Fibroblast of lung (primary cell): ENCODE data around the gene IL4. TPM values are rescaled to one million over a fixed set of nuclear protein-coding genes. Genes with fewer than 3 reads are reported as not detected.
A peak's percentile ranks its signal among the peaks of the same experiment; 100 is the strongest.

ENCODE experiments used
- DNase-seq, 2 donors: peaks; one replicate each; pipeline versions ENCODE4 v3.0.0 to v3.0.0-alpha.2; 2010; ENCODE audit warnings: low read depth in 2 of 2
- H2AFZ ChIP-seq: 2 replicates; pipeline ENCODE4 v1.5.1; 2012; ENCODE audit warnings: low read length, control low read depth, inconsistent platforms
- H3K27ac ChIP-seq: 2 replicates; pipeline ENCODE4 v1.5.1; 2011; ENCODE audit warnings: low read length, control low read depth; ENCODE audit not compliant: insufficient read depth
- H3K27me3 ChIP-seq: 2 replicates; pipeline ENCODE4 v1.5.1; 2011; ENCODE audit warnings: mild to moderate bottlenecking, low read length; ENCODE audit not compliant: control insufficient read depth, insufficient read depth
- H3K36me3 ChIP-seq: 2 replicates; pipeline ENCODE4 v1.5.1; 2011; ENCODE audit warnings: low read length; ENCODE audit not compliant: control insufficient read depth, insufficient read depth
- H3K4me1 ChIP-seq: 2 replicates; pipeline ENCODE4 v1.5.1; 2011; ENCODE audit warnings: low read length; ENCODE audit not compliant: control insufficient read depth, insufficient read depth; ENCODE audit errors: extremely low read depth
- H3K4me2 ChIP-seq: 2 replicates; pipeline ENCODE4 v1.5.1; 2011; ENCODE audit warnings: low read length, control low read depth; ENCODE audit not compliant: insufficient read depth; ENCODE audit errors: extremely low read depth
- H3K4me3 ChIP-seq, 4 experiments: fragments of 200-600 bp in 1 of 4; sonication (generic) in 1 of 4; replicated peaks in 1 of 4; 2 replicates each; pipeline ENCODE4 v1.5.1; 2011 to 2016; ENCODE audit warnings: low read length in 4 of 4, low read depth in 3 of 4, mild to moderate bottlenecking in 3 of 4, control low read depth in 2 of 4, inconsistent platforms in 1 of 4, mixed read lengths in 1 of 4; ENCODE audit not compliant: insufficient read depth in 1 of 4; ENCODE audit errors: control extremely low read depth in 1 of 4
- H3K79me2 ChIP-seq: 2 replicates; pipeline ENCODE4 v1.5.1; 2012; ENCODE audit warnings: mild to moderate bottlenecking, low read length, inconsistent platforms; ENCODE audit not compliant: control insufficient read depth, insufficient read depth
- H3K9ac ChIP-seq: 2 replicates; pipeline ENCODE4 v1.5.1; 2011; ENCODE audit warnings: mild to moderate bottlenecking, low read length, control low read depth; ENCODE audit not compliant: insufficient read depth
- H3K9me3 ChIP-seq: 2 replicates; pipeline ENCODE4 v1.5.1; 2012; ENCODE audit warnings: low read depth, low read length; ENCODE audit not compliant: control insufficient read depth, insufficient read depth
- H4K20me1 ChIP-seq: 2 replicates; pipeline ENCODE4 v1.5.1; 2011; ENCODE audit warnings: low read length; ENCODE audit not compliant: control insufficient read depth, insufficient read depth; ENCODE audit errors: extremely low read depth
- CTCF ChIP-seq, 2 donors: IDR thresholded peaks in 1 of 2; conservative IDR thresholded peaks in 1 of 2; 1 replicate in 1 of 2; 2 replicates in 1 of 2; pipeline ENCODE4 v1.5.1; 2011 to 2012; ENCODE audit warnings: low read length in 2 of 2, control low read depth in 1 of 2, inconsistent platforms in 1 of 2, low read depth in 1 of 2, mild to moderate bottlenecking in 1 of 2
- EZH2 ChIP-seq: IDR thresholded peaks from 2 replicates; pipeline ENCODE4 v1.5.1; 2012; ENCODE audit warnings: low read length, control low read depth, mild to moderate bottlenecking; ENCODE audit errors: missing control alignments
- polyA plus RNA-seq, 2 donors: library from polyadenylated mRNA; depleted of rRNA in 1 of 2; stranded (reverse) in 1 of 2; unstranded in 1 of 2; fragments of >200 nt; gene quantifications; 2 replicates each; pipeline ENCODE4 v1.2.1, GENCODE V29; 2011 to 2012; ENCODE audit warnings: missing spikeins in 1 of 2
- total RNA-seq: library from RNA; depleted of rRNA; stranded (reverse); fragments of >200 nt; gene quantifications from 2 replicates; pipeline ENCODE4 v1.2.1, GENCODE V29; 2014

IL4 gene
- total and polyA plus RNA-seq, 2 donors (not counting 1 experiment from before 2014, with no cell fraction given): not detected

GRCh38 chr5:132708645-132709044 lies 34.9 kb downstream of the IL4 start:
- Histone ChIP-seq H3K27ac (no peak overlapping the region), H3K79me2 (no peaks in the 10 kb centered on the region), H3K36me3 (no peaks in the 10 kb centered on the region), H3K4me2 (no peak overlapping the region), H3K9me3 (no peaks in the 10 kb centered on the region), H2AFZ (no peak overlapping the region), H4K20me1 (no peaks in the 10 kb centered on the region), H3K4me3 (no peak overlapping the region), H3K4me1 (no peaks in the 10 kb centered on the region), H3K9ac (no peak overlapping the region), H3K27me3 (no peaks in the 10 kb centered on the region)
- DNase-seq: no peak
- no peak for TF ChIP-seq CTCF (conservative IDR thresholded peaks at IDR 0.05 in 1 of 2, IDR thresholded peaks at IDR 0.05 in 1 of 2; ENCODE audit: low read depth in 1 of 2, low read length in 2 of 2)
- no peak for TF ChIP-seq EZH2

- Histone ChIP-seq H3K9me3 (no peaks in the 10 kb centered on the region), H3K27ac (no peak overlapping the region), H3K9ac (no peak overlapping the region), H3K79me2 (no peaks in the 10 kb centered on the region), H3K27me3 (no peaks in the 10 kb centered on the region), H3K36me3 (no peaks in the 10 kb centered on the region), H2AFZ (no peak overlapping the region), H3K4me3 (no peak overlapping the region), H3K4me1 (no peaks in the 10 kb centered on the region), H3K4me2 (no peak overlapping the region), H4K20me1 (no peaks in the 10 kb centered on the region)
- TF ChIP-seq EZH2: no peak
- TF ChIP-seq CTCF (conservative IDR thresholded peaks at IDR 0.05 in 1 of 2, IDR thresholded peaks at IDR 0.05 in 1 of 2; ENCODE audit: low read depth in 1 of 2, low read length in 2 of 2): peak in 1 of 2 donors; percentile 31
- peak; percentile 4 to 43 for DNase-seq
Measured at GRCh38 chr5:132714456-132715307, 40.9 kb downstream of the IL4 start.

- Histone ChIP-seq H4K20me1 (no peaks in the 10 kb centered on the region), H3K27ac (no peak overlapping the region), H3K9ac (no peak overlapping the region), H3K4me2 (no peak overlapping the region), H3K27me3 (no peaks in the 10 kb centered on the region), H3K36me3 (no peaks in the 10 kb centered on the region), H3K79me2 (no peaks in the 10 kb centered on the region), H3K4me3 (no peak overlapping the region), H3K4me1 (no peaks in the 10 kb centered on the region), H3K9me3 (no peaks in the 10 kb centered on the region), H2AFZ (no peak overlapping the region)
- TF ChIP-seq CTCF (conservative IDR thresholded peaks at IDR 0.05 in 1 of 2, IDR thresholded peaks at IDR 0.05 in 1 of 2; ENCODE audit: low read depth in 1 of 2, low read length in 2 of 2) (no peak), EZH2 (no peak)
- no peak for DNase-seq
Measured at GRCh38 chr5:132718544-132719312, 44.9 kb downstream of the IL4 start.
